Suprapubic skin (tissue), 4 donors: Measurements from ENCODE around the gene THG1L. TPM values are rescaled to one million over a fixed set of nuclear protein-coding genes. Genes with fewer than 3 reads are reported as not detected.
"Not testable (repeated sequence)": the region's sequence is repeated elsewhere in the genome, so short reads cannot be mapped to it uniquely, and the experiment has no call there.

ENCODE experiments used
- DNase-seq, 2 donors: peaks; one replicate each; pipeline ENCODE4 v3.0.0-alpha.2; 2019; ENCODE audit warnings: low spot score in 2 of 2
- H3K27ac ChIP-seq: fragments of 200-600 bp; sonication (generic); one replicate; pipeline ENCODE4 v1.5.1; 2019
- H3K27me3 ChIP-seq: fragments of 200-600 bp; sonication (generic); one replicate; pipeline ENCODE4 v1.5.1; 2019
- H3K36me3 ChIP-seq: fragments of 200-600 bp; sonication (generic); one replicate; pipeline ENCODE4 v1.5.1; 2019
- H3K4me1 ChIP-seq: fragments of 200-600 bp; sonication (generic); one replicate; pipeline ENCODE4 v1.5.1; 2019
- H3K4me3 ChIP-seq: fragments of 200-600 bp; sonication (generic); one replicate; pipeline ENCODE4 v1.5.1; 2019; ENCODE audit warnings: mild to moderate bottlenecking
- H3K9me3 ChIP-seq: fragments of 200-600 bp; sonication (generic); one replicate; pipeline ENCODE4 v1.5.1; 2019
- CTCF ChIP-seq, 2 donors: fragments of 200-600 bp in 1 of 2; fragments of 450-650 bp in 1 of 2; sonication (generic) in 1 of 2; IDR thresholded peaks; one replicate each; pipeline ENCODE4 v1.5.1; 2016 to 2019; ENCODE audit warnings: antibody characterized with exemption in 2 of 2, mild to moderate bottlenecking in 1 of 2, moderate library complexity in 1 of 2
- EP300 ChIP-seq: sonication (generic); formaldehyde crosslinking; IDR thresholded peaks from one replicate; pipeline ENCODE4 v1.6.1; 2017; ENCODE audit warnings: antibody characterized with exemption
- POLR2A ChIP-seq, 2 donors: fragments of 450-650 bp; IDR thresholded peaks; one replicate each; pipeline ENCODE4 v1.6.1; 2017; ENCODE audit warnings: antibody characterized with exemption in 2 of 2, mild to moderate bottlenecking in 2 of 2, moderate library complexity in 2 of 2
- POLR2AphosphoS5 ChIP-seq, 3 donors: sonication (generic); formaldehyde crosslinking; IDR thresholded peaks; one replicate each; pipeline ENCODE4 v1.6.1; 2017; ENCODE audit warnings: antibody characterized with exemption in 3 of 3
- WGBS: methylation state at CpG from one replicate; pipeline ENCODE4 v1.1.5; 2018; 5-methylcytosine and 5-hydroxymethylcytosine counted together
- total RNA-seq, 4 donors: library from RNA; depleted of rRNA; stranded (reverse); fragments of >200 nt; gene quantifications; one replicate each; pipeline ENCODE4 v1.1.0, GENCODE V29; 2016

Gene THG1L
- total RNA-seq, 4 donors from 2014 or later = 5.1 to 14.5 (median 11.0) TPM

- no peak for DNase-seq
- no peaks in the 10 kb centered on the region for H3K4me1 ChIP-seq
- H3K27me3 ChIP-seq = peaks cover 5% of the 10 kb centered on the region
- WGBS = 80% methylated on average over 34 of the region's 53 CpGs
- H3K4me3 ChIP-seq = no peak overlapping the region
- no peak for TF ChIP-seq POLR2A (IDR thresholded peaks at IDR 0.05)
- no peak for TF ChIP-seq CTCF (IDR thresholded peaks at IDR 0.05)
- no peak for TF ChIP-seq EP300
- no peak for TF ChIP-seq POLR2AphosphoS5 (IDR thresholded peaks at IDR 0.05)
- no peaks in the 10 kb centered on the region for H3K9me3 ChIP-seq
- H3K27ac ChIP-seq = no peak overlapping the region
- no peaks in the 10 kb centered on the region for H3K36me3 ChIP-seq
Observed at GRCh38 chr5:157690690-157691433, 40.4 kb upstream of the THG1L start.

- H3K36me3 ChIP-seq, H3K27me3 ChIP-seq, H3K4me3 ChIP-seq, H3K9me3 ChIP-seq, H3K4me1 ChIP-seq, DNase-seq, H3K27ac ChIP-seq: not testable (repeated sequence)
- 73% methylated on average over 3 of the region's 25 CpGs for WGBS
Observed at GRCh38 chr5:157693816-157694215, 37.4 kb upstream of the THG1L start.

GRCh38 chr5:157696154-157696553, 35.1 kb upstream of the THG1L start:
- not testable (repeated sequence) for H3K36me3 ChIP-seq, H3K27ac ChIP-seq, H3K27me3 ChIP-seq, H3K4me3 ChIP-seq, DNase-seq, H3K4me1 ChIP-seq, H3K9me3 ChIP-seq
- WGBS = 93% methylated on average over 3 of the region's 3 CpGs

GRCh38 chr5:157698674-157699073, 32.5 kb upstream of the THG1L start:
- 70% methylated on average over 4 of the region's 4 CpGs for WGBS
- not testable (repeated sequence) for DNase-seq

GRCh38 chr5:157703736-157704135, 27.5 kb upstream of the THG1L start:
- 64% methylated on average over 3 of the region's 3 CpGs for WGBS
- TF ChIP-seq POLR2AphosphoS5 (IDR thresholded peaks at IDR 0.05) (no peak), EP300 (no peak), POLR2A (IDR thresholded peaks at IDR 0.05) (no peak), CTCF (IDR thresholded peaks at IDR 0.05) (no peak)
- no peaks in the 10 kb centered on the region for H3K9me3 ChIP-seq
- no peak overlapping the region for H3K4me3 ChIP-seq
- H3K4me1 ChIP-seq = no peaks in the 10 kb centered on the region
- no peaks in the 10 kb centered on the region for H3K36me3 ChIP-seq
- DNase-seq = no peak
- no peak overlapping the region for H3K27ac ChIP-seq
- no peaks in the 10 kb centered on the region for H3K27me3 ChIP-seq

More at GRCh38 chr5:157698674-157699073, 32.5 kb upstream of the THG1L start:
- H3K4me1 ChIP-seq, H3K9me3 ChIP-seq, H3K36me3 ChIP-seq, H3K27me3 ChIP-seq, H3K27ac ChIP-seq, H3K4me3 ChIP-seq: not testable (repeated sequence)

- Histone ChIP-seq H3K27me3 (no peaks in the 10 kb centered on the region), H3K36me3 (no peaks in the 10 kb centered on the region), H3K4me3 (no peak overlapping the region), H3K4me1 (no peaks in the 10 kb centered on the region), H3K27ac (no peak overlapping the region), H3K9me3 (no peaks in the 10 kb centered on the region)
- 33% methylated on average over 1 of the region's 1 CpG for WGBS
- DNase-seq = no peak
- TF ChIP-seq EP300 (no peak), CTCF (IDR thresholded peaks at IDR 0.05) (no peak), POLR2AphosphoS5 (IDR thresholded peaks at IDR 0.05) (no peak), POLR2A (IDR thresholded peaks at IDR 0.05) (no peak)
Observed at GRCh38 chr5:157708866-157709265, 22.4 kb upstream of the THG1L start.

- Histone ChIP-seq H3K4me1 (no peaks in the 10 kb centered on the region), H3K27ac (no peak overlapping the region), H3K27me3 (no peaks in the 10 kb centered on the region), H3K36me3 (no peaks in the 10 kb centered on the region), H3K4me3 (no peak overlapping the region), H3K9me3 (no peaks in the 10 kb centered on the region)
- TF ChIP-seq EP300 = no peak
- no peak for TF ChIP-seq CTCF (IDR thresholded peaks at IDR 0.05)
- no peak for DNase-seq
Observed at GRCh38 chr5:157709346-157709745, 21.9 kb upstream of the THG1L start.
